HG03066 (cell line): ENCODE measurements around the gene UFC1.

ENCODE experiments used
- ATAC-seq: cut with Tn5 transposase; IDR thresholded peaks from one replicate; pipeline ENCODE4 v1.9.1; 2021; ENCODE audit warnings: low read depth; ENCODE audit not compliant: unreplicated experiment

The UFC1 gene

DNA sequence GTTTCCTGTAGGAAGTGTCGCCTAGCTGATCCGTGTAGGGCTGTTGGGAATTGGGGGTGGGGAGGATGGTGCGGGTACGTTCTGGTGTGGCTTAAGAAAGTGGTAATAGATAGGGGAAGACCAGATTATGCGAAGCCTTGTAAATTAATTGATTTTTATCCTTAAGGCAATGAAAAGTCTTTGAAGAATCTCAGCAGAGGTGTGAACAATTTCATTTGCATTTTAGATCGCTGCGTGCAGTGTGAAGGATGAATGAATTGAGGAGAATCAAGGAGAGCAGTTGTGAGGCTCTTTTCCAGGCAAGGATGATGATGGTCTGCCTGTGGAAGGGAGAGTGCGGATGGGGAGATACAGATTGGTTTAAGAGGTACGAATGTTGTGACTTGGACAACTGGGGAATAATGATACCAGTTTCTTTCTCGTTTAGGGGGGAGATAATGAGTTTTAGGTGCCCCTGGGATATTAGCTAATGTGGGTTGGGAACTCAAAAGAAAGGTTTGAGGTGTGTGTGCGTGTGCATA lies 20.5 kb upstream of the UFC1 start:
- no peak for ATAC-seq

DNA sequence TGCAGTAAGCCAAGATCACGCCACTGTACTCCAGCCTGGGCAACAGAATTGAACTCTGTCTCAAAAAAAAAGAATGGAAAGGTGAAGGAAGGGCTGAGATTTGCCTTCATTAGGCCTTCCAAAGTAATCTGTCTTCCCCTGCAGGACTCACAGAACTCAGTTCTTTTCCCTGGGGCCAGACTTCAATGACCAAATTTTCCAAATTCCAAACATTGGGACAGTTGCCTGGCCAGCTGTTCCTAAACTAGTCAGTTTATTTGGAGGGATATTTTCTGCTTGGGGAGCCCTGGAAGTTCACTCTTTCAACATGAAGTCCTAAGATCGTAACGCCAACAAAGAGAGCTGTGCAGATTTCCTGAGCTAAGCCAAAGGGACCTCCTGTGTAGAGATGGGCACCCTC lies 15.9 kb upstream of the UFC1 start:
- no peak for ATAC-seq

DNA sequence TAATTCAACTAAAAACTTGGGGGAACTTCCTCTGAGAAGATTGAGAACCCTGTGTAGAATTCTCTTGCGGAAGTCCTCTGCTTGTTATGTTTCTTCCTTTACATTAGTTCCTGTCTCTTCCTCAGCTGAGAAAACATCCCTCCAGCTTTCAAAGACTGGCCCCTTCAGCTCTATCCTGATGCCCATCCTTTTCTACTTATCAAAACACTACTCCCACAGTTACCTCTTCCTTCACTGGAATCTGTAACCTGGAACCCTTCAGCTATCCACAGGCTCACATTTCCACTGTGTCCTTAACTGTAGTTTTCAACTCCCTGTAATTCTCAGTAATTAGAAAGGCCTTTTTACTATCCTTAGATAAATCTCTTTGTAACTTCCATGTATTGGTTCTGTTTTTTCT lies 15.3 kb upstream of the UFC1 start:
- no peak for ATAC-seq

GRCh38 chr1:161139766-161140165 lies 14.0 kb upstream of the UFC1 start:
- ATAC-seq, result no peak

- ATAC-seq, result no peak
These were observed 12.9 kb upstream of the UFC1 start for GRCh38 chr1:161140755-161141400.

DNA sequence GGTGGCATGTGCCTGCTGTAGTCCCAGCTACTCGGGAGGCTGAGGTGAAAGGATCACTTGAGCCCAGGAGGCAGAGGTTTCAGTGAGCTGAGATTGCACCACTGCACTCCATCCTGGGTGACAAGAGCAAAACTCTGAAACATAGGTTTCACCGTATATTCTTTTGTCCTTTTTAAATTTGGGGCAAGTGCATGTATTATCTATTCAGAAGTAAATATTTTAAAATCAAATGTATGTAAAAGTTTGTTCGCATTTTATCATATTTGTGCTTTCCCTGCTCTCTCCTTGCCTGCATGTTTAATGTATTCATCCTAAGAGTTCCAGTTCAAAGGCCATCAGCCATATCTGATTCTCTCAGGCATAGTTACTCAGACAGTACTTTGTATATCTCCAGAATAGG lies 7.9 kb upstream of the UFC1 start:
- no peak for ATAC-seq

- no peak for ATAC-seq
These were observed 602 bp upstream of the UFC1 start for GRCh38 chr1:161153176-161153575.

DNA sequence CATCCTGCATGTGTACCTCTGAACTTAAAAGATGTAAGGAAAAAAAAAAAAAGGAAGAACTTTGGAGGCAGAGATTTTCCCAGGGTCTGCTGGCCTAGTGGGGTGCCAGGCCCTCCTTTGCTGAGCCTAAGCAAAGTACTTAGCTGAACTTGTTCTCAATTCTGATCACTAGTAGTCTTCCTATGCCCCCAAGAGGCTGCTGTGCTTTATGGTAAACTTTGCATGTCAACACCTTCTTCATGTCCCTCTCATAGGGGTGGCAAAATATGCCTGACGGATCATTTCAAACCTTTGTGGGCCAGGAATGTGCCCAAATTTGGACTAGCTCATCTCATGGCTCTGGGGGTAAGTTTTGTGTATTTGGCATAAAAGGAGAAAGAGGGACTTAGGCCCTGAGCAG lies 4.1 kb downstream of the UFC1 start:
- ATAC-seq, result no peak

GRCh38 chr1:161158316-161159010 lies 4.7 kb downstream of the UFC1 start:
- no peak for ATAC-seq

GRCh38 chr1:161159087-161159912 lies 5.5 kb downstream of the UFC1 start, which contains the start of gene USP21:
Gene USP21 (plus strand): TSS chr1:161159500. CDS start chr1:161160641, 1,141 bp downstream.
- peak; percentile 85 for ATAC-seq

DNA sequence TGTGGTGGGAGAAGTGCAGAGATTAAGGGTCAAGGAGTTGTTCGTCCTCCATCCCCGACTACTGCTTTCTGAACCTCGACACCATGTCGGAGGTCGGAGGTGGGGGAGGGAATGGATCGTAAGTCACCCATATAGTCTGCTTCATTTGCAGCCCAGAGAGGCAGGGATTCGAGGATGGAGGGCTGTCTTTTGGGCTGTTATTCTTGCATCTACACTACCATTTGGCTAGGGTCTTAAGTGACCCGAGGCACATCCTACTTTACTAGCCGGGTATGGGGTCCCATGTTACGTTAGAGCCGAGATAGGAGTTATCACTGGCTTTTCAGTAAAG lies 6.1 kb downstream of the UFC1 start:
- ATAC-seq, result no peak

DNA sequence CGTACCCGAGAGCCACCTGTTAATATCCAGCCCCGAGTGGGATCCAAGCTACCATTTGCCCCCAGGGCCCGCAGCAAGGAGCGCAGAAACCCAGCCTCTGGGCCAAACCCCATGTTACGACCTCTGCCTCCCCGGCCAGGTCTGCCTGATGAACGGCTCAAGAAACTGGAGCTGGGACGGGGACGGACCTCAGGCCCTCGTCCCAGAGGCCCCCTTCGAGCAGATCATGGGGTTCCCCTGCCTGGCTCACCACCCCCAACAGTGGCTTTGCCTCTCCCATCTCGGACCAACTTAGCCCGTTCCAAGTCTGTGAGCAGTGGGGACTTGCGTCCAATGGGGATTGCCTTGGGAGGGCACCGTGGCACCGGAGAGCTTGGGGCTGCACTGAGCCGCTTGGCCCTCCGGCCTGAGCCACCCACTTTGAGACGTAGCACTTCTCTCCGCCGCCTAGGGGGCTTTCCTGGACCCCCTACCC lies 6.9 kb downstream of the UFC1 start:
- no peak for ATAC-seq

GRCh38 chr1:161161652-161162051 lies 7.9 kb downstream of the UFC1 start:
- ATAC-seq, result no peak

DNA sequence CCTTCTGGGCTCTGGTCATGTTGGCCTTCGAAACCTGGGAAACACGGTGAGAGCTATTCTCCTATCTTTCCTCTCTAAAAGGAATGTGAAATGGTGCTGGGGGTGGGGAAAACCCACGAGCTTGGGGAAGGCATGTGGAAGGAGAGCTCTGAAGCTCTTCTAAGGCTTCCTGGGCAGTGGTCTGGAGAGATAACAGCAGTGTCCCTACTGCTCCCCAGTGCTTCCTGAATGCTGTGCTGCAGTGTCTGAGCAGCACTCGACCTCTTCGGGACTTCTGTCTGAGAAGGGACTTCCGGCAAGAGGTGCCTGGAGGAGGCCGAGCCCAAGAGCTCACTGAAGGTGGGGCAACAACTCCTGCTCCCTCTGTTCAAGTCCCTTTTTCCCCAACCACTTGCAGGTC lies 8.3 kb downstream of the UFC1 start:
- ATAC-seq, result no peak

GRCh38 chr1:161162806-161163205 lies 9.0 kb downstream of the UFC1 start:
- no peak for ATAC-seq

DNA sequence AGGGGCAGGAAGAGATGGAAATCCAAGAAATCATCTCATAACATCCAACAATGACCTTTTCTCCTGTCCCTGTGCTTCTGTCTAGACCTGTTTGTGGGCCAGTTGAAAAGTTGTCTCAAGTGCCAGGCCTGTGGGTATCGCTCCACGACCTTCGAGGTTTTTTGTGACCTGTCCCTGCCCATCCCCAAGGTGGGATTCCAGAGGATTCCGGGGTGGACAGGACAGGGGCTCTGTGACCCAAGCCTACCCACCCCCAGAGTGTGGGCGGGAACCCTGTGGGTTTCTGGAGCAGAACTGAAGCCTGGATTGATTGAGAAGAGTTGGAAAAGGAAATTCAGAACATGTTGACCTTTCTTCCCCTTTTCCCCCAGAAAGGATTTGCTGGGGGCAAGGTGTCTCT lies 10.0 kb downstream of the UFC1 start:
- no peak for ATAC-seq

DNA sequence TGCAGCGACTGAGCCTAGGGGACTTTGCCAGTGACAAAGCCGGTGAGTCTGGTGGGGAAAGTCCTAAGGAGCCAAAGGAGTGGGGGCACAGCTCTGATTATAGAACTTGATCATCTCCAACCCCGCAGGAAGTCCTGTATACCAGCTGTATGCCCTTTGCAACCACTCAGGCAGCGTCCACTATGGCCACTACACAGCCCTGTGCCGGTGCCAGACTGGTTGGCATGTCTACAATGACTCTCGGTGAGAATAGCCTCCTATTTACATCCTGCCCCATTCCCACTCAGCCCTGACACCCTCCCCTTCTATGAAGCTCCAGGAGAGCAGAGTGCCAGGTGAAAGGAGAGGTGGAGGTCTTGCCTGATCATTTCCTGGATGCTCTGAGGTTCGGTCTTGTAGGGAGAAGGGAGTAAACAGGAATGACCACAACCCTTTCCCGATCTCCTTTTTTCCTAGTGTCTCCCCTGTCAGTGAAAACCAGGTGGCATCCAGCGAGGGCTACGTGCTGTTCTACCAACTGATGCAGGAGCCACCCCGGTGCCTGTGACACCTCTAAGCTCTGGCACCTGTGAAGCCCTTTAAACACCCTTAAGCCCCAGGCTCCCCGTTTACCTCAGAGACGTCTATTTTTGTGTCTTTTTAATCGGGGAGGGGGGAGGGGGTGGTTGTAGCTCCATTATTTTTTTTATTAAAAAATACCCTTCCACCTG lies 11.3 kb downstream of the UFC1 start:
- no peak for ATAC-seq

GRCh38 chr1:161165742-161166668 lies 12.2 kb downstream of the UFC1 start, which contains the start of gene PPOX:
Gene PPOX (plus strand): TSS chr1:161166426. CDS start chr1:161166848, 422 bp downstream.
- peak; percentile 91 for ATAC-seq
